Activated CD4-positive, alpha-beta T cell treated with anti-CD3 and anti-CD28 coated beads, Interleukin-10, Interleukin-2, amounts not matched to agents 100 ng/mL and 50 ng/mL, durations not matched to agents 16 hours and 8 hours (primary cell): ENCODE measurements around the gene SCEL.
A peak's percentile ranks its signal among the peaks of the same experiment; 100 is the strongest.
"Not testable (repeated sequence)": the region's sequence is repeated elsewhere in the genome, so short reads cannot be mapped to it uniquely, and the experiment has no call there.

ENCODE experiments used
- DNase-seq: peaks from one replicate; pipeline ENCODE4 v3.0.0-alpha.2; 2020

Gene SCEL

GRCh38 chr13:77535448-77535847, at the start of gene SCEL:
Gene SCEL, plus strand, starts transcription at chr13:77535706. Its CDS starts 20,170 bp downstream, at chr13:77555876.
- DNase-seq = no peak

- DNase-seq = no peak
These were observed 45.8 kb upstream of the SCEL start for GRCh38 chr13:77489566-77490337.

GRCh38 chr13:77492982-77493381, 42.5 kb upstream of the SCEL start:
- peak; percentile 16 for DNase-seq

- no peak for DNase-seq
These were observed 41.3 kb upstream of the SCEL start for GRCh38 chr13:77494226-77494625.

GRCh38 chr13:77497350-77497749, 38.2 kb upstream of the SCEL start:
- DNase-seq = no peak

- no peak for DNase-seq
These were observed 37.7 kb upstream of the SCEL start for GRCh38 chr13:77497835-77498234.

- DNase-seq = no peak
These were observed 33.3 kb upstream of the SCEL start for GRCh38 chr13:77502104-77502720.

GRCh38 chr13:77503398-77503797, 32.1 kb upstream of the SCEL start:
- DNase-seq = no peak

- DNase-seq = no peak
These were observed 28.6 kb upstream of the SCEL start for GRCh38 chr13:77506874-77507273.

- DNase-seq = no peak
These were observed 27.4 kb upstream of the SCEL start for GRCh38 chr13:77507931-77508776.

GRCh38 chr13:77508959-77509620, 26.4 kb upstream of the SCEL start:
- no peak for DNase-seq

- no peak for DNase-seq
These were observed 25.4 kb upstream of the SCEL start for GRCh38 chr13:77510156-77510555.

- no peak for DNase-seq
These were observed 24.0 kb upstream of the SCEL start for GRCh38 chr13:77511552-77511951.

- DNase-seq = no peak
These were observed 21.7 kb upstream of the SCEL start for GRCh38 chr13:77513719-77514335.

- no peak for DNase-seq
These were observed 21.2 kb upstream of the SCEL start for GRCh38 chr13:77514336-77514726.

GRCh38 chr13:77515785-77516184, 19.7 kb upstream of the SCEL start:
- DNase-seq = no peak

- peak; percentile 61 for DNase-seq
These were observed 19.1 kb upstream of the SCEL start for GRCh38 chr13:77516342-77516789.

GRCh38 chr13:77518266-77518665, 17.2 kb upstream of the SCEL start:
- DNase-seq = no peak

GRCh38 chr13:77519396-77519795, 16.1 kb upstream of the SCEL start:
- DNase-seq = not testable (repeated sequence)

- no peak for DNase-seq
These were observed 15.7 kb upstream of the SCEL start for GRCh38 chr13:77519808-77520207.

- no peak for DNase-seq
These were observed 14.3 kb upstream of the SCEL start for GRCh38 chr13:77521194-77521593.

GRCh38 chr13:77521595-77522367, 13.7 kb upstream of the SCEL start:
- no peak for DNase-seq
